Ovary (tissue), 9 donors: ENCODE results near the gene MEMO1. TPM values are rescaled to one million over a fixed set of nuclear protein-coding genes. Genes with fewer than 3 reads are reported as not detected.

Experiments used
- DNase-seq, 5 donors: peaks; one replicate each; pipeline ENCODE4 v3.0.0-alpha.2; 2019 to 2020
- H3K27ac ChIP-seq, 2 donors: fragments of 200-600 bp; one replicate each; pipeline versions ENCODE4 v1.5.1 to v1.8.0; 2019 to 2022
- H3K27me3 ChIP-seq: fragments of 200-600 bp; one replicate; pipeline ENCODE4 v1.8.0; 2022
- H3K36me3 ChIP-seq: fragments of 200-600 bp; sonication (generic); one replicate; pipeline ENCODE4 v1.5.1; 2019
- H3K4me1 ChIP-seq: one replicate; pipeline ENCODE4 v1.8.1; 2013; ENCODE audit warnings: mild to moderate bottlenecking, moderate library complexity; ENCODE audit not compliant: insufficient read depth
- H3K4me3 ChIP-seq: fragments of 200-600 bp; sonication (generic); one replicate; pipeline ENCODE4 v1.5.1; 2017
- H3K9me3 ChIP-seq, 2 donors: fragments of 200-600 bp in 1 of 2; sonication (generic) in 1 of 2; one replicate each; pipeline versions ENCODE4 v1.5.1 to v1.8.1; 2013 to 2019; ENCODE audit warnings: mild to moderate bottlenecking in 1 of 2, moderate library complexity in 1 of 2
- EP300 ChIP-seq: sonication (generic); formaldehyde crosslinking; IDR thresholded peaks from one replicate; pipeline ENCODE4 v1.6.1; 2017; ENCODE audit warnings: antibody characterized with exemption
- POLR2A ChIP-seq: fragments of 450-650 bp; IDR thresholded peaks from one replicate; pipeline ENCODE4 v1.6.1; 2017; ENCODE audit warnings: antibody characterized with exemption, mild to moderate bottlenecking, moderate library complexity
- WGBS, 3 donors: extraction: QIAGEN DNeasy Blood & Tissue Kit in 1 of 3; methylation state at CpG; one replicate each; pipeline versions ENCODE4 v1.1.5 to v1.1.7; 2013 to 2017; 5-methylcytosine and 5-hydroxymethylcytosine counted together
- intact Hi-C, 4 donors: fragments of 100-400 bp; cut with DNase I; formaldehyde crosslinking; loops; one replicate each; pipeline versions ENCODE4 v1.11.0 to v1.15.1; 2022 to 2023
- polyA plus RNA-seq, 2 donors: library from polyadenylated mRNA; stranded (reverse); fragments of 200-250 nt in 1 of 2; fragments of 350-450 nt in 1 of 2; fragmentation: Illumina TruSeq in 1 of 2; extraction: RNeasy Lipid Tissue Mini Kit (QIAGEN cat#74804) in 1 of 2; gene quantifications; one replicate each; pipeline ENCODE4 v1.2.3, GENCODE V29; 2013 to 2014
- total RNA-seq, 7 donors: library from RNA; depleted of rRNA in 2 of 7; stranded (reverse); fragments of >200 nt in 2 of 7; fragmentation: NEBNext Ultra II Directional in 3 of 7; extraction: Animal tissue kit (Norgen Biotek cat#: 25700) in 3 of 7; gene quantifications; one replicate each; pipeline versions ENCODE4 v1.1.0 to v1.2.4, GENCODE V29; 2016 to 2023
- TF ChIP-seq, protein P1 (sequence below), 3 donors: fragments of 450-650 bp in 2 of 3; fragments of 200-600 bp in 1 of 3; IDR thresholded peaks; one replicate each; pipeline versions ENCODE4 v1.5.1 to v1.8.0; 2016 to 2022; ENCODE audit warnings: antibody characterized with exemption in 3 of 3, mild to moderate bottlenecking in 1 of 3
- donor health status: DM: no; HTN: no; CAD: no; lungs with moderate emphysema.
- donor health status: DM: no; HTN: no; CAD: no.
- donor health status: Bipolar disorder and iron deficiency.
- donor health status: DM: yes; HTN: yes; CAD: no.
- donor health status: DM: no; HTN: no; CAD: no.
- donor health status: DM: yes; HTN: yes; CAD: no.

The MEMO1 gene
- total and polyA plus RNA-seq, 9 donors: 19.0 to 41.3 (median 28.9) TPM

DNA sequence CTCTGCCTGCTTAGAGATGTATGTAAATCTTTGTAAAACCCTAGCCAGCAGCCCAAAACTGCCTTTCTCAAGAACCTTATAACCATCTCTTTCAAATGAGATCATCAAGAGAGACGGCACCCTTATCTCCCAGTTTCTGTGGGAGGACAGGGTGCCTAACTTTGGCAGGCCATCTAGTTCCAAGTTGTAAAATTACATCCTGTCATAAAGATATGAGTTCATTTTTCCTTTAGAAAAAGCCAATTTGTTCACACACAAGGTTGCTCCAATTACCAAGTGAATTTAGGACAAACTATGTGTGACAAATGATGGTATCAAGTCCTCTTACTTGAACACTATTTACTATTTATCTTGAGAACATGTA is 65.3 kb downstream of the MEMO1 start:
- H3K27me3 ChIP-seq: no peaks in the 10 kb centered on the region
- no peaks in the 10 kb centered on the region for H3K4me1 ChIP-seq
- no peaks in the 10 kb centered on the region for H3K36me3 ChIP-seq
- no peak overlapping the region for H3K27ac ChIP-seq
- H3K4me3 ChIP-seq: no peak overlapping the region
- DNase-seq: no peak
- no peak for TF ChIP-seq POLR2A
- TF ChIP-seq EP300: no peak
- TF ChIP-seq, protein P1, sequence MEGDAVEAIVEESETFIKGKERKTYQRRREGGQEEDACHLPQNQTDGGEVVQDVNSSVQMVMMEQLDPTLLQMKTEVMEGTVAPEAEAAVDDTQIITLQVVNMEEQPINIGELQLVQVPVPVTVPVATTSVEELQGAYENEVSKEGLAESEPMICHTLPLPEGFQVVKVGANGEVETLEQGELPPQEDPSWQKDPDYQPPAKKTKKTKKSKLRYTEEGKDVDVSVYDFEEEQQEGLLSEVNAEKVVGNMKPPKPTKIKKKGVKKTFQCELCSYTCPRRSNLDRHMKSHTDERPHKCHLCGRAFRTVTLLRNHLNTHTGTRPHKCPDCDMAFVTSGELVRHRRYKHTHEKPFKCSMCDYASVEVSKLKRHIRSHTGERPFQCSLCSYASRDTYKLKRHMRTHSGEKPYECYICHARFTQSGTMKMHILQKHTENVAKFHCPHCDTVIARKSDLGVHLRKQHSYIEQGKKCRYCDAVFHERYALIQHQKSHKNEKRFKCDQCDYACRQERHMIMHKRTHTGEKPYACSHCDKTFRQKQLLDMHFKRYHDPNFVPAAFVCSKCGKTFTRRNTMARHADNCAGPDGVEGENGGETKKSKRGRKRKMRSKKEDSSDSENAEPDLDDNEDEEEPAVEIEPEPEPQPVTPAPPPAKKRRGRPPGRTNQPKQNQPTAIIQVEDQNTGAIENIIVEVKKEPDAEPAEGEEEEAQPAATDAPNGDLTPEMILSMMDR (IDR thresholded peaks at IDR 0.05): no peak
- 0 to 7% (median 4%) methylated on average over 1 of the region's 1 CpG for WGBS, 3 donors
- intact Hi-C loops: no loop called here
- no peaks in the 10 kb centered on the region for H3K9me3 ChIP-seq

DNA sequence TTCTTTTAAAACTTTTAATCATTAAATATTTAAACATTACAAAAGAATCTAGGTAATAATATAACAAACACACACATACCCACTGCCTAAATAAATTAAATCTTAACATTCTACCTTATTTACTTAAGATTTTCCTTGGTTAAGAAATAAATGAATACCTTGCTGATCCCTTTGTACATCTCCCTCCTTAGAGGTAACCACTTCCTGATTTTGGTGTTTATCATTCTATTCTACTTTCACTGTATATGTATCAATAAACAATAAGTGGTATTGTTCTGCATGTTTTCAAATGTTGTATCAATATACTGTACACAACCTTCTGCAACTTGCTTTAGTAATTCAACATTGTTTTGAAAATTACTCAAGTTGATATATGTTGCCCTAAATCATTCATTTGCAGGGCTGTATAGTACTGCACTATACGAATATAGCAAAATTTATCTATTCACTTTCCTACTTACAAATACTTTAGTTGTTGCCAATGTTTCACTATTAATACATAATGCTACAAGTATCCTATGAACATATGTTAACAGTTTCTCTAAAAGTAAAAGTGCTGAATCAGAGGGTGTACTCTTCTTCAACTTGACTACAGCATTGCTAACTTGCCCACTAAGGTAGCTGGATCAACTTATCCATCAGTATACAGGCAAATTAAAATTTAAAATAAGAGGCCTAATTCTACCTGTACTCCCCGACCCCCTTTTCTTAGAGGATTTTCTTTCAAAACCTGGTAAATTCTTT is 65.8 kb downstream of the MEMO1 start:
- intact Hi-C loops: no loop called here
- DNase-seq: no peak
- H3K4me1 ChIP-seq: no peaks in the 10 kb centered on the region
- no peaks in the 10 kb centered on the region for H3K9me3 ChIP-seq
- TF ChIP-seq, protein P1 (IDR thresholded peaks at IDR 0.05): no peak
- TF ChIP-seq EP300: no peak
- no peak for TF ChIP-seq POLR2A
- no peak overlapping the region for H3K27ac ChIP-seq
- H3K36me3 ChIP-seq: no peaks in the 10 kb centered on the region
- H3K27me3 ChIP-seq: no peaks in the 10 kb centered on the region
- 81 to 89% (median 85%) methylated on average over 2 of the region's 2 CpGs for WGBS, 3 donors
- H3K4me3 ChIP-seq: no peak overlapping the region

DNA sequence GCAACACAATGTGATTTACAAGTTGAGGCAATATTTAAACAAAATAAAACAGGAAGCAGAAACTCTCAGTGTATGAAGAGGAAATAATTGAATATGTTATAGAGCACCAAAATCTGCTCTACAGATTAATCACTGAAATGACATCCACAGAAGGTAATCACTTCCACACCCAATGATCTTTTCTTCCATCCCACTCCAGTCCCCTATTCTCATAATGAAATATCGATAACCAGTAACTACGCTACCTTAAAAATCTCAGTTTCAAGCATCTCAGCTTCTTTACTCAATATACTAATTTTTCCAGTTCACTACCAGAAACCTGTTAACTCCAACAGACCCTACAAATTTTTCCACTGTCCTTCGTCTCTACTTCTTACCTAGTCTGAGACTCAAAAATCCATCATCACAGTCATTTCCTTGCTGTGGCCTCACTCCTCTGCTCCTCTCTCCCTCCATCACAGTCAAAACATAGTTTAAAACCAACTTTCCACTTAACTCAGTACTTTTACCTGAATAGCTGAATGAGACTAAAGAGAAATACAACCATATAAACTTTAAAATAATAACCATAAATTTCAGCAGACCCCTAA is 67.1 kb downstream of the MEMO1 start:
- TF ChIP-seq POLR2A (no peak), EP300 (no peak)
- TF ChIP-seq, protein P1 (IDR thresholded peaks at IDR 0.05): no peak
- H3K27ac ChIP-seq: no peak overlapping the region
- no peak overlapping the region for H3K4me3 ChIP-seq
- H3K9me3 ChIP-seq: no peaks in the 10 kb centered on the region
- WGBS, 3 donors: 93 to 96% (median 96%) methylated on average over 3 of the region's 3 CpGs
- DNase-seq: no peak
- no peaks in the 10 kb centered on the region for H3K36me3 ChIP-seq
- intact Hi-C loops: no loop called here
- H3K27me3 ChIP-seq: no peaks in the 10 kb centered on the region
- H3K4me1 ChIP-seq: no peaks in the 10 kb centered on the region

DNA sequence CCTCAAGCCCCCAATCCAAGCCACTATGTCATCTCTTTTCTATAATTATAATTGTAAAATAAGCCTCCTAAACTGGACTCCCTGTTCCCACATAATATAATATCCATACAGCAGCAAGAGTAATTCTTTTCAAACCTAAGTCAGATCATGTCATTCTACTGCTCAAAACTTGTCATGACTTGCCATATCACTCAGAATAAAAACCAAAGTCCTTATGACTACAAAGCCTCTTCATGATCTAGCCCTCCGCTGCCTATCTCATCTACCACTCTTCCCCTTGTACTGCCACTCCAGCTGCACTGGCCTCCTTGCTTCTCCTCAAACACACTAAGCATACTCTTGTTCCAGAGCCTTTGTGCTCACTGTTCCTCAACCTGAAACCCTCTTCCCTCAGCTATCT is 69.9 kb downstream of the MEMO1 start:
- 98 to 100% (median 100%) methylated on average over 1 of the region's 1 CpG for WGBS, 3 donors

More for the DNA sequence above, 69.9 kb downstream of the MEMO1 start:
- intact Hi-C loops: no loop called here
- H3K9me3 ChIP-seq: no peaks in the 10 kb centered on the region
- H3K36me3 ChIP-seq: no peaks in the 10 kb centered on the region
- no peaks in the 10 kb centered on the region for H3K27me3 ChIP-seq
- TF ChIP-seq, protein P1 (IDR thresholded peaks at IDR 0.05): no peak
- no peak for TF ChIP-seq EP300
- no peak for TF ChIP-seq POLR2A
- no peak for DNase-seq
- no peak overlapping the region for H3K27ac ChIP-seq
- no peak overlapping the region for H3K4me3 ChIP-seq
- H3K4me1 ChIP-seq: no peaks in the 10 kb centered on the region
